SH-SY5Y (cell line): ENCODE results near the gene CUEDC2.

Experiments used
- GATA2 ChIP-seq: IDR thresholded peaks from 2 replicates; pipeline ENCODE4 v1.6.1; 2011; ENCODE audit warnings: mild to moderate bottlenecking, low read depth, low read length
- GATA3 ChIP-seq: IDR thresholded peaks from 2 replicates; pipeline ENCODE4 v1.6.1; 2011; ENCODE audit warnings: low read depth, mild to moderate bottlenecking, low read length, moderate library complexity

DNA sequence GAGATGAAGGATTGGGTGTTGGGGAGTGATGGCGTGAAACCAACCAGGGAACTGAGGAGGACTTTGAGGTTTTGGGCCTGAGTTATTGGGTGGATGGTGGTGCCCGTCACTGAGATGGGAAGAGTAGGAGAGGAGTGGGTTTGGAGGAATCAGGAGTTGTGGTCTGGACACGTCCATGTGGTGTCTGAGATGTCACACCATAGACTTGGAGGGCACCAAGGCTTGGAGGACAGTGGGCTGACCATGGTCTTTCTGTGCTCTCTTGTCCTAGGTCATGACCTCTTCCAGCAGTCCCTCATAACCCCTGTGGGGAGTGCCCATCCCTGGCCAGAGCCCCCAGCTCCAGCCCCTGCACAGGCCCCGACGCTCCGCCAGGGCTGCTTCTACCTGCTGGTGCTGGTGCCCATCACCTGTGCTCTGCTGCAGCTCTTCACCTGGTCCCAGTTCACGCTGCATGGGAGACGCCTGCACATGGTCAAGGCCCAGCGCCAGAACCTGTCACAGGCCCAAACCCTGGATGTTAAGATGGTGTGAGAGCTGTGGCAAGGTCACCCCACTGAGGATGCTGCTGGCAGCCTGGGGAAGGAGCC is 43.2 kb upstream of the CUEDC2 start:
- TF ChIP-seq GATA2 (no peak), GATA3 (no peak)
